Activated T-cell treated with anti-CD3 and anti-CD28 coated beads, Interleukin-2, amount 50 U/mL, for 4 hours (primary cell): Measurements from ENCODE around the gene YAP1. TPM values are rescaled to one million over a fixed set of nuclear protein-coding genes. Genes with fewer than 3 reads are reported as not detected.

Source experiments
- ATAC-seq, 2 donors: fragments of 200-7000 bp; cut with Tn5 transposase; one replicate each; pipeline ENCODE4 v1.10.0; 2021
- DNase-seq: peaks from one replicate; pipeline ENCODE4 v3.0.0-alpha.2; 2020
- H3K27me3 Mint-ChIP-seq: one replicate; pipeline ENCODE4 v1.8.0; 2021; ENCODE audit warnings: low read depth, mixed read lengths
- H3K36me3 Mint-ChIP-seq: one replicate; pipeline ENCODE4 v1.8.0; 2022; ENCODE audit warnings: mixed read lengths; ENCODE audit not compliant: insufficient read depth
- H3K4me1 Mint-ChIP-seq: one replicate; pipeline ENCODE4 v1.8.0; 2021; ENCODE audit warnings: low read depth, mixed read lengths
- H3K4me3 Mint-ChIP-seq: one replicate; pipeline ENCODE4 v1.8.0; 2021; ENCODE audit warnings: mild to moderate bottlenecking, moderate library complexity, mixed read lengths
- H3K9me3 Mint-ChIP-seq: one replicate; pipeline ENCODE4 v1.8.0; 2021; ENCODE audit warnings: mixed read lengths
- total RNA-seq, 3 donors: library from RNA; stranded (reverse); gene quantifications; one replicate each; pipeline ENCODE4 v1.2.1, GENCODE V29; 2021

The YAP1 gene
- total RNA-seq, 3 donors from 2014 or later: 0.15 to 0.45 (median 0.35) TPM

GRCh38 chr11:102163368-102163767 is 53.1 kb downstream of the YAP1 start:
- no peak for ATAC-seq

GRCh38 chr11:102166175-102167064 is 56.2 kb downstream of the YAP1 start:
- H3K36me3 Mint-ChIP-seq: no peaks in the 10 kb centered on the region
- no peak for DNase-seq
- no peaks in the 10 kb centered on the region for H3K9me3 Mint-ChIP-seq
- H3K4me1 Mint-ChIP-seq: no peaks in the 10 kb centered on the region
- no peak overlapping the region for H3K4me3 Mint-ChIP-seq
- peaks cover 19% of the 10 kb centered on the region for H3K27me3 Mint-ChIP-seq
- no peak for ATAC-seq

More at GRCh38 chr11:102163368-102163767, 53.1 kb downstream of the YAP1 start:
- no peaks in the 10 kb centered on the region for H3K36me3 Mint-ChIP-seq
- H3K27me3 Mint-ChIP-seq: peaks cover 16% of the 10 kb centered on the region
- DNase-seq: no peak
- no peak overlapping the region for H3K4me3 Mint-ChIP-seq
- no peaks in the 10 kb centered on the region for H3K4me1 Mint-ChIP-seq
- no peaks in the 10 kb centered on the region for H3K9me3 Mint-ChIP-seq

DNA sequence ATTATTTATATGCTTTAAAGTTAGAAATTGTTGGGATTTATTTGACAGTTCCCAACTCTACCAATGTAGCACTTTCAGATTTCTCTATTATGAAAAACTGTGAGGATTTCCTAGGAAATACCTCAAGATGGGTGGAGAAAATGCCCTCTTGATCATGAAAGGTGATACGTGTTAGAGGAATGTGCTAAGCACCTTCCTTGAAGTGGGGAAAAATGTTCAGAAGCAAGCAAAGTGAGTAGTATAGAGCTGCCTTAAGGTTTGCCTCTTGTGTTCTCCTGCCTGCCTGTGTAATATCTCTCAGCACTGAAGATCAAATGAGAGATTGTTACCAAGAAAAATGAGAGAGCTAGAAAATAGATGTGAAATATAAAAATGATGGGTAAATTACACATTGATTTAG is 58.2 kb downstream of the YAP1 start:
- Mint-ChIP-seq H3K4me1 (no peaks in the 10 kb centered on the region), H3K9me3 (no peaks in the 10 kb centered on the region), H3K4me3 (no peak overlapping the region), H3K36me3 (no peaks in the 10 kb centered on the region), H3K27me3 (peaks cover 22% of the 10 kb centered on the region)
- no peak for DNase-seq
- ATAC-seq: no peak

DNA sequence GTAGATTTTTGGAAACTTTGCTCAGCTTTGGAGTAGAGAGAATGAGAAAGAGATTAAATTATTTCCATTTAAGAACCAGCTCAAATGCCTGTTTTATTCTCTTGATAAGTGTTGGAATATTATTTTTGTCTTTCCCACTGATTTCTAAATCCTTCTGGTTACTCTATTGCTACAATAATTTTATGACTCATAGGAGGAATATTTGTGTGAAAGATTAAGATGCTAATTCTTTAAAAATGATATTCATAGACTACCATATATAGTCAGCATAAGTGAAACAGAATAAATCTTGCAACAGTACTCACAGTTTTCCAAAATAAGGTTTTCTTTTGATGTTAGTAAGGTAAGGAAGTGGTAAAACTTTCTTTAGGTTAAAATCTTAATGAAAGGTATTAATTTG is 60.9 kb downstream of the YAP1 start:
- Mint-ChIP-seq H3K9me3 (no peaks in the 10 kb centered on the region), H3K4me1 (no peaks in the 10 kb centered on the region), H3K4me3 (no peak overlapping the region), H3K27me3 (peaks cover 26% of the 10 kb centered on the region), H3K36me3 (no peaks in the 10 kb centered on the region)
- ATAC-seq: no peak
- no peak for DNase-seq

DNA sequence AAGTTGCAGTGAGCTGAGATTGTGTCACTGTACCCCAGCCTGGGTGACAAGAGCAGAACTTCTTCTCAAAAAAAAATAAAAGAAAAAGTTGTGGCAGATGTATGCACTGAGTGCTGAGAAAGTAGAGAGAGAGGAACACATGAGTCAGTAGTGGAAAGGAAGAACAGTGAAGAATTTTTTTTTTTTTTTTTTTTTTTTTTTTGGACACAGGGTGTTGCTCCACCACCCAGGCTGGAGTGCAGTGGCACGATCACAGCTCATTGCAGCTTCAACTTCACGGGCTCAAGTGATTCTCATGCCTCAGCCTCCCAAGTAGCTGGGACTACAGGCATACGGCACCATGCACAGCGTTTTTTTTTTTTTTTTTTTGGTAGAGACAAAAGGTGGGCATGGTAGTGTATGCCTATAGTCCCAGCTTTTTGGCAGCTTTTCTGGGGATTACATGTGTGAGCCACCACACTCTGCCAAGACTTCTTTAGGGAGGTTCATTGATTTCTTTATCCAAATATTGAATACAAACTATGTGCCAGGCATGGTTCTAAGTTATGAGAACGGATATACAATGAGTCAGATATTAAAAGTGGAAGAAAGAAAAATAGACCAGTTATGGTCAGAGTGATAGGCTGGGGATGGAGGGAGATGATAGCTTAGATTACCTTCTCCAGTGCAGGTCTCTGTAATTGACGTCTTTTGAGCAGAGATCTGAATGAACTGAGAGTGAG is 62.0 kb downstream of the YAP1 start:
- H3K27me3 Mint-ChIP-seq: peaks cover 21% of the 10 kb centered on the region
- no peaks in the 10 kb centered on the region for H3K4me1 Mint-ChIP-seq
- H3K9me3 Mint-ChIP-seq: no peaks in the 10 kb centered on the region
- H3K36me3 Mint-ChIP-seq: no peaks in the 10 kb centered on the region
- H3K4me3 Mint-ChIP-seq: no peak overlapping the region
- DNase-seq: no peak
- no peak for ATAC-seq

DNA sequence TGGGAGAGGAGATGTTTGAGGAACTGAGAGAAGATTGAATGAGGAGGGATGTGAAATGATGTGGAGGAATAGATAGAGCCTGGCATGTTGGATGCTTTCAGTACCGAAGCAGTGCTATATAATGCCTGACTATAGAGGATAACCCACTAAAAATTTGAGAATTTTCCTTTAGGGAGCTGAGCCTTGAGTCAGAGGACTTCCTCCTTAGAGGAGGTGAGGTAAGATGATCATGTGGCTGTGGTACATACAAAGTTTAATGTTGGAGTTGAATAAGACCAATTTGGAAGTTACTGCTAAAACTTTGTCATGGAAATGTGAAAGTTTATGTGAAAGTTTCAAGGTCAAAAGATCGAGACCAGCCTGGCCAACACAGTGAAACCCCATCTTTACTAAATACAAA is 66.9 kb downstream of the YAP1 start:
- Mint-ChIP-seq H3K36me3 (no peaks in the 10 kb centered on the region), H3K27me3 (peaks cover 12% of the 10 kb centered on the region), H3K4me1 (peaks cover 1% of the 10 kb centered on the region), H3K9me3 (no peaks in the 10 kb centered on the region), H3K4me3 (no peak overlapping the region)
- DNase-seq: no peak
- no peak for ATAC-seq

- ATAC-seq: no peak
- no peak overlapping the region for H3K4me3 Mint-ChIP-seq
These were observed 67.9 kb downstream of the YAP1 start for GRCh38 chr11:102177974-102178631.

DNA sequence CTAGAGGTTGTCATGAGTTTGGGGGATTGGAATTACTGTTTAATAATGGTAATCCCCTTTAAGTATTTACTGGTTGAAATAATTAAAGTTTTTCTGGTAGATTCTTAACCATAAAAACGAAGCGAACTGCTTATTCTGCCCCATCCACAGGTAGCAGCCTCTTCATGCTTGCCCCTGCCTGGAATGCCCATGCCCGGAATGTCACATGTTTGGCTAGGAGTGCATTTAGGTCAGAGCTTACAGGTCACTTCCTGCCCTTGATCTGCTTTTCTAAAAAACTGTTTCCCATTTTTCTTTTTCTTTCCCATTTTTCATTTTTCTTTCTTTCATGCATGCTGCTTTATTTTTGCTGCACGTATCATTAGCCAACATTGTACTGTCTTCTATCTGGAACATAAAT is 69.1 kb downstream of the YAP1 start:
- no peaks in the 10 kb centered on the region for H3K9me3 Mint-ChIP-seq
- peaks cover 2% of the 10 kb centered on the region for H3K27me3 Mint-ChIP-seq
- H3K36me3 Mint-ChIP-seq: no peaks in the 10 kb centered on the region
- ATAC-seq (no peak), DNase-seq (no peak)
- peaks cover 1% of the 10 kb centered on the region for H3K4me1 Mint-ChIP-seq
- H3K4me3 Mint-ChIP-seq: no peak overlapping the region

More at GRCh38 chr11:102177974-102178631, 67.9 kb downstream of the YAP1 start:
- Mint-ChIP-seq H3K36me3 (no peaks in the 10 kb centered on the region), H3K9me3 (no peaks in the 10 kb centered on the region), H3K4me1 (peaks cover 1% of the 10 kb centered on the region), H3K27me3 (peaks cover 5% of the 10 kb centered on the region)
- no peak for DNase-seq

DNA sequence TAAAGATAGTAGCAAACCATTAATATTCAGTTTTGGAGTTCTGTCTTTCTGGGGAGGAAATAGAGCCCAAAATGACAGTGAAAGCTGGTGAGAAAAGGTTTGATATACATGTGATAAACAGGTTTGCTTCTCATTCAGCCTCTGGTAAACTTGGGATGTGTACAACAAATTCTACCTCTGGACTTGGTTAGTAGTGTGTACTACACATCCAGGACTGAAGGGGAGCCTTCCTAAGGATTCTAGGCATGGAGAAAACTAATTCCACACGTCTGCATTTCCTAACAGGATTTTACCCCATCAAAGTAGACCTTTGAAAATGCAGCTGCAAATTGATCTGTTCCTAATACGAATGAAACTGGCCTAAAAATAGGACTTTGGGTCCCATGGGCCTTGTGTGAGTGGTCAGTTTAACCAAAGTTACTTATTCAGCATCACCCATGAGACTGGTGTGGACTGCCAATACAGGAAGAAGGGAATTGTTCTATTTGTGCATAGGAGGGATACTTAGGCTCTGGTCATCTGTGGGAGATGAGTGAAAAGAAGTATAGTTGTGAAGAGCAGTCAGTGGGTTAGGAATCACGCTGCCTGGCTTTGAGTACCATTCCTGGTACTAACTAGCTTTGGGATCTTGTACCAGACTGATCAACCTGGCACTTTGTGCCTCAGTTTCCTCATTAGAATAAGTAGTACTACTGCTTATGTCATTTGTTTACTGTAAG is 74.2 kb downstream of the YAP1 start:
- H3K4me3 Mint-ChIP-seq: no peak overlapping the region
- no peaks in the 10 kb centered on the region for H3K4me1 Mint-ChIP-seq
- peaks cover 5% of the 10 kb centered on the region for H3K27me3 Mint-ChIP-seq
- no peaks in the 10 kb centered on the region for H3K9me3 Mint-ChIP-seq
- no peaks in the 10 kb centered on the region for H3K36me3 Mint-ChIP-seq
- DNase-seq (no peak), ATAC-seq (no peak)

DNA sequence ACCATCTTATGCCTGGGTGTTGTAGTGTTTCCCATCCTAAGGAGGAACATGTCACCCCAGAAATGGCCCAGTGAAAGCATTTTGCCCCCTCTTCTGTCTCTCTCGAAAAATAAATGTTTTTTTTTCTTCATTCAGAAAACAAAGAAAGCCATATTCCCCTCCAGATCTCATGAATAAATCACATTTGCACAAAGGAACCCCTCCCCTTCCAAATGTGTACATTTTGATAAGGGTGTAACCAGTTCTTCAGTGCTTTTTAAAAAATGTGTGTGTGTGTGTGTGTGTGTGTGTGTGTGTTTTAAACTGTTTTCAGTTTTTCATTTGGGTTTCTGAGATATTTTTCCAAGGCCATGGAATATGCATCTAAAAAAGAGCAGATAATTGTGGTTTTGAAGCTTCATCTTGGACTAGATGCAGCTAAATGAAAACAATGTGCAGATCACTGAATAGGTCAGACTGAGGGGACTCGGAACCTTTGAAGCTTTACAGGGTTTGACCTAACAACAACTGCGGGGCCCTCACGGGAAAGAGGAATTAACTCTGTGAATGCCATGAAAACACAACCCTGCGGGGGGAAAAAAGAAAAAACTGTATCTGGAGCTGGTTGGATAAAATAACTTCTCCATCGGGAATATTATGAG is 76.4 kb downstream of the YAP1 start:
- DNase-seq (no peak), ATAC-seq (no peak)
- Mint-ChIP-seq H3K9me3 (no peaks in the 10 kb centered on the region), H3K4me1 (no peaks in the 10 kb centered on the region), H3K36me3 (no peaks in the 10 kb centered on the region), H3K4me3 (no peak overlapping the region), H3K27me3 (peaks cover 16% of the 10 kb centered on the region)

DNA sequence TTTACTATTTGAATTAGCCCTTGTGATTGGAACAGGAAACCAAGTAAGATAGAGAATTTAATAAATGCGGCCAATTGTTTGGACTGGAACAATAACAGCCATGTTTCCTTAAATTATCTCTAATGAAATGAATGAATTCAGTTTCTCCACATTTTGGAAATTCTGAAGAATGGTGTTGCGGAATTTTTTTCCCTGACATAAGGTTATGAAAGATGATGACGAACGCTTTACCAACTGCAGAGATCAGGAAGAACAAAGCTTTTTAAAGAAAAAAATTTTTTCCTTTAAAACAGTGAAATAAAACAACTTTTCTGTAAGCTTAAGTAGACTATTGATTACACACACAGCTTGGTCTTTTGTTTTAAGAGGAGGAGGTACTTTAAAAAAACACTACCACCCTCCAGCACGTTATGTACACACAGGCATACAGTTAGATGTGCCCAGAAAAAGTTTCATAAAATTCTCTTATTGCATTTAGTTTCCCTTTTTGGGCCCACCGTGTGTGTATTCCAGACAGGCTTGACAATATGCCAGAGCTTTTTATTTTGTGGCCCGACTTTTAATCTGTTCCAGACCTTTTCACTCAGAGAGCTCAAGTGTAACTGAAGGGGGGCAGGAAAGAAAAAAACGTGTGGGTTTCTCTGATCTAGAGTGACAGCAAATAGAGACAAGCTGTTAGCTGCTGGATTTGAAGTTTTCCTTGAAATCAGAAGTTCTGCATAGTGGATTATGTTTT is 77.3 kb downstream of the YAP1 start:
- no peaks in the 10 kb centered on the region for H3K4me1 Mint-ChIP-seq
- H3K27me3 Mint-ChIP-seq: peaks cover 16% of the 10 kb centered on the region
- H3K9me3 Mint-ChIP-seq: no peaks in the 10 kb centered on the region
- ATAC-seq (no peak), DNase-seq (no peak)
- H3K4me3 Mint-ChIP-seq: no peak overlapping the region
- no peaks in the 10 kb centered on the region for H3K36me3 Mint-ChIP-seq

- no peaks in the 10 kb centered on the region for H3K36me3 Mint-ChIP-seq
- peaks cover 16% of the 10 kb centered on the region for H3K27me3 Mint-ChIP-seq
- no peaks in the 10 kb centered on the region for H3K9me3 Mint-ChIP-seq
- DNase-seq: no peak
- ATAC-seq: no peak
- no peak overlapping the region for H3K4me3 Mint-ChIP-seq
- H3K4me1 Mint-ChIP-seq: no peaks in the 10 kb centered on the region
These were observed 78.2 kb downstream of the YAP1 start for GRCh38 chr11:102188488-102188887.

- Mint-ChIP-seq H3K4me3 (no peak overlapping the region), H3K4me1 (no peaks in the 10 kb centered on the region), H3K36me3 (no peaks in the 10 kb centered on the region), H3K9me3 (no peaks in the 10 kb centered on the region), H3K27me3 (peaks cover 20% of the 10 kb centered on the region)
- DNase-seq: no peak
- no peak for ATAC-seq
These were observed 81.6 kb downstream of the YAP1 start for GRCh38 chr11:102191832-102192231.
